Caco-2 (cell line): ENCODE results near the gene DOK6. TPM values are rescaled to one million over a fixed set of nuclear protein-coding genes. Genes with fewer than 3 reads are reported as not detected.

Experiments
- BruUV-seq: library from RNA; stranded (reverse); fragments of 400-500 nt; replicated peaks from 2 replicates; lab custom pipeline; 2021; lab: Mats Ljungman, UMichigan
- CTCF ChIA-PET: fragments of 300-600 bp; sonication (Branson Sonifier 250); formaldehyde crosslinking; loops from one replicate; lab custom pipeline; 2022; ENCODE audit warnings: antibody characterized with exemption; lab: Charles Lee
- POLR2A ChIA-PET: fragments of 300-600 bp; sonication (Branson Sonifier 250); formaldehyde crosslinking; loops from one replicate; lab custom pipeline; 2022; ENCODE audit warnings: antibody characterized with exemption; lab: Charles Lee
- DNase-seq, 2 experiments: peaks; one replicate each; pipeline versions ENCODE4 v3.0.0 to v3.0.0-alpha.2; 2020 to 2022
- H3K27me3 ChIP-seq: replicated peaks from 2 replicates; pipeline ENCODE4 v1.6.0; 2011; ENCODE audit warnings: low read length; ENCODE audit not compliant: control insufficient read depth, insufficient read depth
- H3K36me3 ChIP-seq: 2 replicates; pipeline ENCODE4 v1.5.1; 2011; ENCODE audit warnings: low read length; ENCODE audit not compliant: control insufficient read depth, insufficient read depth
- H3K4me1 ChIP-seq: fragments of 250-450 bp; sonication (Bioruptor Pico); 2 replicates; pipeline ENCODE4 v1.5.1; 2020; ENCODE audit warnings: mild to moderate bottlenecking
- H3K4me3 ChIP-seq: 2 replicates; pipeline ENCODE4 v1.5.1; 2011; ENCODE audit warnings: low read depth, mild to moderate bottlenecking, control low read depth, low read length
- H3K9me3 ChIP-seq: fragments of 250-450 bp; sonication (Bioruptor Pico); 2 replicates; pipeline ENCODE4 v1.5.1; 2020; ENCODE audit warnings: mild to moderate bottlenecking, moderate library complexity
- H3K27ac Mint-ChIP-seq: one replicate; pipeline ENCODE4 v1.8.0; 2022; ENCODE audit warnings: mixed read lengths; ENCODE audit not compliant: unreplicated experiment
- H3K27me3 Mint-ChIP-seq: one replicate; pipeline ENCODE4 v1.8.0; 2022; ENCODE audit warnings: mixed read lengths; ENCODE audit not compliant: insufficient read depth, unreplicated experiment
- H3K36me3 Mint-ChIP-seq: one replicate; pipeline ENCODE4 v1.8.0; 2022; ENCODE audit warnings: mild to moderate bottlenecking, mixed read lengths; ENCODE audit not compliant: insufficient read depth, unreplicated experiment
- H3K4me1 Mint-ChIP-seq: one replicate; pipeline ENCODE4 v1.8.0; 2022; ENCODE audit warnings: low read depth, mixed read lengths; ENCODE audit not compliant: unreplicated experiment
- H3K4me3 Mint-ChIP-seq: one replicate; pipeline ENCODE4 v1.8.0; 2022; ENCODE audit warnings: mild to moderate bottlenecking, moderate library complexity, mixed read lengths; ENCODE audit not compliant: unreplicated experiment
- H3K9me3 Mint-ChIP-seq: one replicate; pipeline ENCODE4 v1.8.0; 2022; ENCODE audit warnings: mixed read lengths; ENCODE audit not compliant: unreplicated experiment
- CTCF ChIP-seq, 2 experiments: fragments of 200-600 bp in 1 of 2; IDR thresholded peaks; 1 replicate in 1 of 2; 2 replicates in 1 of 2; pipeline versions ENCODE4 v1.5.1 to v1.8.0; 2011 to 2022; ENCODE audit warnings: antibody characterized with exemption in 1 of 2, control low read depth in 1 of 2, inconsistent platforms in 1 of 2, low read depth in 1 of 2, low read length in 1 of 2, mild to moderate bottlenecking in 1 of 2, moderate library complexity in 1 of 2; ENCODE audit not compliant: insufficient read depth in 1 of 2, severe bottlenecking in 1 of 2, unreplicated experiment in 1 of 2
- intact Hi-C: fragments of 100-400 bp; cut with micrococcal nuclease; formaldehyde crosslinking; loops from one replicate; pipeline ENCODE4 v1.10.0; 2022; ENCODE audit not compliant: unreplicated experiment
- total RNA-seq: library from RNA; stranded (reverse); gene quantifications from 2 replicates; pipeline ENCODE4 v1.2.3, GENCODE V29; 2022

Gene DOK6
- total RNA-seq, 1 experiment from 2014 or later: not detected

GRCh38 chr18:69365658-69366057, 35.0 kb upstream of the DOK6 start:
- no peaks in the 10 kb centered on the region for H3K9me3 ChIP-seq
- CTCF ChIA-PET: no interaction called here
- no peaks in the 10 kb centered on the region for H3K27me3 Mint-ChIP-seq
- H3K4me3 ChIP-seq: no peak overlapping the region
- no peaks in the 10 kb centered on the region for H3K27me3 ChIP-seq
- no peak for DNase-seq
- H3K36me3 ChIP-seq: no peaks in the 10 kb centered on the region
- H3K4me3 Mint-ChIP-seq: no peak overlapping the region
- POLR2A ChIA-PET: no interaction called here
- no peaks in the 10 kb centered on the region for H3K36me3 Mint-ChIP-seq
- no peaks in the 10 kb centered on the region for H3K9me3 Mint-ChIP-seq
- H3K4me1 ChIP-seq: no peaks in the 10 kb centered on the region
- BruUV-seq: no TSS peak
- no peak for TF ChIP-seq CTCF (IDR thresholded peaks at IDR 0.05; ENCODE audit: insufficient read depth in 1 of 2, low read depth in 1 of 2, low read length in 1 of 2, severe bottlenecking in 1 of 2, unreplicated experiment in 1 of 2)
- intact Hi-C loops: no loop called here
- H3K27ac Mint-ChIP-seq: no peak overlapping the region
- H3K4me1 Mint-ChIP-seq: no peaks in the 10 kb centered on the region

- POLR2A ChIA-PET: no interaction called here
- H3K9me3 Mint-ChIP-seq: no peaks in the 10 kb centered on the region
- BruUV-seq: no TSS peak
- intact Hi-C loops: no loop called here
- H3K27me3 Mint-ChIP-seq: no peaks in the 10 kb centered on the region
- H3K4me3 ChIP-seq: no peak overlapping the region
- H3K4me3 Mint-ChIP-seq: no peak overlapping the region
- no peak for DNase-seq
- no peaks in the 10 kb centered on the region for H3K36me3 ChIP-seq
- no peaks in the 10 kb centered on the region for H3K4me1 ChIP-seq
- H3K27ac Mint-ChIP-seq: no peak overlapping the region
- H3K9me3 ChIP-seq: no peaks in the 10 kb centered on the region
- H3K4me1 Mint-ChIP-seq: no peaks in the 10 kb centered on the region
- CTCF ChIA-PET: no interaction called here
- TF ChIP-seq CTCF (IDR thresholded peaks at IDR 0.05; ENCODE audit: insufficient read depth in 1 of 2, low read depth in 1 of 2, low read length in 1 of 2, severe bottlenecking in 1 of 2, unreplicated experiment in 1 of 2): no peak
- H3K27me3 ChIP-seq: no peaks in the 10 kb centered on the region
- no peaks in the 10 kb centered on the region for H3K36me3 Mint-ChIP-seq
Measured at GRCh38 chr18:69367104-69367503, 33.6 kb upstream of the DOK6 start.

DNA sequence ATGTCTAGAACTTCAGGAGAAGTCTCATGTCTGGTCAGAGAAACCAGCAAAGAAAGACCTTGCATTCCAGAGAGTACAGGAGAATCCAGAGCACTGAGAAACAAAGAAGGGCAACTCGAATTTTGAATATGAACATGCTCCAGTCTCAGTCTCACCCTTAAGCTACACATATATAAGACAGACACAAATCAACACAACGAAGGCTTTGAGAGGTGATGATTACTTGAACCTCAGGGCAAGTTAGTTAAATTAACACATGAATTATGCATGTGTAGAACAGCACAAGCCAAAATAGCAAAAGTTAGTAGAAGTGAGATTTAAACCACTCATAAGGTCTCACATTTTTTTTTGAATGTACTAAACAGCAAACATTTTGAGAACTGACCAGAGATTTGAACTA, 29.0 kb upstream of the DOK6 start:
- Mint-ChIP-seq H3K36me3 (no peaks in the 10 kb centered on the region), H3K27me3 (no peaks in the 10 kb centered on the region), H3K9me3 (no peaks in the 10 kb centered on the region), H3K4me3 (no peak overlapping the region), H3K4me1 (no peaks in the 10 kb centered on the region), H3K27ac (no peak overlapping the region)
- ChIA-PET CTCF (no interaction called here), POLR2A (no interaction called here)
- no peaks in the 10 kb centered on the region for H3K9me3 ChIP-seq
- no peak overlapping the region for H3K4me3 ChIP-seq
- BruUV-seq: no TSS peak
- no peaks in the 10 kb centered on the region for H3K4me1 ChIP-seq
- no peak for DNase-seq
- intact Hi-C loops: no loop called here
- H3K27me3 ChIP-seq: no peaks in the 10 kb centered on the region
- no peak for TF ChIP-seq CTCF (IDR thresholded peaks at IDR 0.05; ENCODE audit: insufficient read depth in 1 of 2, low read depth in 1 of 2, low read length in 1 of 2, severe bottlenecking in 1 of 2, unreplicated experiment in 1 of 2)
- no peaks in the 10 kb centered on the region for H3K36me3 ChIP-seq
